ENCODE results near the gene RGS7BP.

Gene RGS7BP

DNA sequence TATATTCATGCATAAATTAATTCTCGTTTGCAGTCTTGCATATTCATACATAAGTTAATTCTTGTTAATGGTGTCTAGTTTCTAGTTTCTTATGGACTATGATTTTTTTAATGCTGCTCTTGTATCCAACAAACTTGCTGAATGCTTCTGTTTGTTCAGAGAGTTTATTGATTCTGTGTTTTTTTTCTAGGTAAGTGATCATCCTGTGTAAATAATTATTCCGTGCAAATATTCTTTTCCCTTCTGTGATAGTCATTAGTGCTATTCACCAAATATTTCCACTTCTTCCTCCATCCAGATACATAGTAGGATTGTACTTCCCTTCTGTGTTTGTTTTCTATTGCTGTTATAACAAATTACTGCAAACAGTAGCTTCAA is 148.7 kb downstream of the RGS7BP start:
- TF ChIP-seq, protein P1, sequence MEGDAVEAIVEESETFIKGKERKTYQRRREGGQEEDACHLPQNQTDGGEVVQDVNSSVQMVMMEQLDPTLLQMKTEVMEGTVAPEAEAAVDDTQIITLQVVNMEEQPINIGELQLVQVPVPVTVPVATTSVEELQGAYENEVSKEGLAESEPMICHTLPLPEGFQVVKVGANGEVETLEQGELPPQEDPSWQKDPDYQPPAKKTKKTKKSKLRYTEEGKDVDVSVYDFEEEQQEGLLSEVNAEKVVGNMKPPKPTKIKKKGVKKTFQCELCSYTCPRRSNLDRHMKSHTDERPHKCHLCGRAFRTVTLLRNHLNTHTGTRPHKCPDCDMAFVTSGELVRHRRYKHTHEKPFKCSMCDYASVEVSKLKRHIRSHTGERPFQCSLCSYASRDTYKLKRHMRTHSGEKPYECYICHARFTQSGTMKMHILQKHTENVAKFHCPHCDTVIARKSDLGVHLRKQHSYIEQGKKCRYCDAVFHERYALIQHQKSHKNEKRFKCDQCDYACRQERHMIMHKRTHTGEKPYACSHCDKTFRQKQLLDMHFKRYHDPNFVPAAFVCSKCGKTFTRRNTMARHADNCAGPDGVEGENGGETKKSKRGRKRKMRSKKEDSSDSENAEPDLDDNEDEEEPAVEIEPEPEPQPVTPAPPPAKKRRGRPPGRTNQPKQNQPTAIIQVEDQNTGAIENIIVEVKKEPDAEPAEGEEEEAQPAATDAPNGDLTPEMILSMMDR (IDR thresholded peaks at IDR 0.05; ENCODE audit: insufficient read depth, low read depth, low read length, missing control alignments) = no peak
- DNase-seq (ENCODE audit: low read depth) = no peak

DNA sequence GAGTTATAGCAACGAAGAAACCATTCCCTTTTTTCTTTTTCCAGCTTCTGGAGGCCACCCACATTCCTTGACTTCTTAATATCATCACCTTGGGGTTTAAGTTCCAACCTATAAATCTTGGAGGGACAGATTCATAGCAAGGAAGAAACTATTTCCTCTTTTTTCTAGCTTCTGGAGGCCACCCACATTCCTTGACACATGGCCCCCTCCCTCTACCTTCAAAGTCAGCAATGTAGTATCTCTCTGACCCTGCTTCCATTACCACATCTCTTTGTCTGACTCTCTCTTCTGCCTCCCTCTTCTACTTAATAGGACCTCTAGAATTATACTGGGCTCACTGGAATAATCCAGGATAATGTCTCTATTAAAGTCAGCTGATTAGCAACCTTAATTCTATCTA is 149.8 kb downstream of the RGS7BP start:
- H3K4me3 ChIP-seq (ENCODE audit: low read length) = no peak overlapping the region
- no peak for DNase-seq (ENCODE audit: low read depth)
- TF ChIP-seq, protein P1 (IDR thresholded peaks at IDR 0.05; ENCODE audit: insufficient read depth, low read depth, low read length, missing control alignments) = no peak

More for the DNA sequence above, 148.7 kb downstream of the RGS7BP start:
- H3K4me3 ChIP-seq (ENCODE audit: low read length) = no peak overlapping the region

DNA sequence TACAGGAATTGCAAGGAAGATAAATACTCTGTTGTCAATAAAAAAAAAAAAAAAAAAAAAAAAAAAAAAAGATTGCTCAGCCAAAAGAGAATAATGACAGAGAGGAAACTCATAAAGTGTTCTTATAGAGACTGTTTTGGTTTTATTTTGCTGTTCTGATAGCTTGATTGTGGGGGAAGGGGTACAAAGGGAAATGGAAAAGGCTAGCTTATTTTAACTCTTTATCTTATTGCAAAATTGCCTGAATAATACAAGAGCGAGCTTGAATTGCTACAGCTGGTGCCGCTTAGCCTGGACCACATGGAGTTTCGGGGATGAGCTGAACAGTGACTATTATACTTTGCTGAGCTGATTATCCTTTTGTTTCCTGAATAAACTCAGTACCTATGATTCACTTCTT is 153.5 kb downstream of the RGS7BP start:
- TF ChIP-seq, protein P1 (IDR thresholded peaks at IDR 0.05; ENCODE audit: insufficient read depth, low read depth, low read length, missing control alignments) = no peak
- no peak for DNase-seq (ENCODE audit: low read depth)

More for the DNA sequence above, 153.5 kb downstream of the RGS7BP start:
- no peak overlapping the region for H3K4me3 ChIP-seq (ENCODE audit: low read length)
